NCI-H345 (cell line): ENCODE measurements around the gene BRD1.

Source experiments
- DNase-seq: peaks from one replicate; lab custom pipeline; 2025; lab: John Stamatoyannopoulos, UW

The BRD1 gene

GRCh38 chr22:49753276-49753890, 74.3 kb downstream of the BRD1 start:
- DNase-seq, result no peak

- no peak for DNase-seq
Observed at GRCh38 chr22:49752598-49753091, 75.0 kb downstream of the BRD1 start.

- DNase-seq, result no peak
Observed at GRCh38 chr22:49751966-49752597, 75.6 kb downstream of the BRD1 start.

GRCh38 chr22:49751318-49751965, 76.2 kb downstream of the BRD1 start:
- no peak for DNase-seq

GRCh38 chr22:49749885-49750510, 77.7 kb downstream of the BRD1 start:
- no peak for DNase-seq

- no peak for DNase-seq
Observed at GRCh38 chr22:49749227-49749626, 78.4 kb downstream of the BRD1 start.

GRCh38 chr22:49748514-49748913, 79.2 kb downstream of the BRD1 start:
- no peak for DNase-seq

GRCh38 chr22:49747716-49748115, 80.0 kb downstream of the BRD1 start:
- DNase-seq, result no peak

GRCh38 chr22:49747130-49747529, 80.5 kb downstream of the BRD1 start:
- no peak for DNase-seq

GRCh38 chr22:49746065-49746464, 81.6 kb downstream of the BRD1 start:
- no peak for DNase-seq

GRCh38 chr22:49740242-49740641, 87.4 kb downstream of the BRD1 start:
- no peak for DNase-seq

GRCh38 chr22:49739138-49739537, 88.5 kb downstream of the BRD1 start:
- DNase-seq, result no peak

- DNase-seq, result no peak
Observed at GRCh38 chr22:49738566-49738965, 89.1 kb downstream of the BRD1 start.

- DNase-seq, result no peak
Observed at GRCh38 chr22:49738006-49738405, 89.7 kb downstream of the BRD1 start.

- DNase-seq, result no peak
Observed at GRCh38 chr22:49737101-49737551, 90.5 kb downstream of the BRD1 start.

- no peak for DNase-seq
Observed at GRCh38 chr22:49736538-49736937, 91.1 kb downstream of the BRD1 start.

- no peak for DNase-seq
Observed at GRCh38 chr22:49735901-49736421, 91.7 kb downstream of the BRD1 start.

GRCh38 chr22:49735411-49735900, 92.2 kb downstream of the BRD1 start:
- no peak for DNase-seq

- DNase-seq, result no peak
Observed at GRCh38 chr22:49734882-49735281, 92.8 kb downstream of the BRD1 start.

GRCh38 chr22:49734390-49734789, 93.3 kb downstream of the BRD1 start:
- DNase-seq, result no peak

GRCh38 chr22:49733631-49734030, 94.0 kb downstream of the BRD1 start:
- no peak for DNase-seq

GRCh38 chr22:49730656-49731055, 97.0 kb downstream of the BRD1 start:
- no peak for DNase-seq
